GM19468 (cell line): ENCODE measurements around the gene ZBTB49.
"Not testable (repeated sequence)": the region's sequence is repeated elsewhere in the genome, so short reads cannot be mapped to it uniquely, and the experiment has no call there.

Source experiments
- ATAC-seq: cut with Tn5 transposase; IDR thresholded peaks from one replicate; pipeline ENCODE4 v1.9.1; 2021; ENCODE audit warnings: mild to moderate bottlenecking, moderate library complexity, moderate number of reproducible peaks; ENCODE audit not compliant: unreplicated experiment; ENCODE audit errors: extremely low read depth

The ZBTB49 gene

GRCh38 chr4:4348585-4348984 lies 58.5 kb downstream of the ZBTB49 start:
- ATAC-seq, result not testable (repeated sequence)

DNA sequence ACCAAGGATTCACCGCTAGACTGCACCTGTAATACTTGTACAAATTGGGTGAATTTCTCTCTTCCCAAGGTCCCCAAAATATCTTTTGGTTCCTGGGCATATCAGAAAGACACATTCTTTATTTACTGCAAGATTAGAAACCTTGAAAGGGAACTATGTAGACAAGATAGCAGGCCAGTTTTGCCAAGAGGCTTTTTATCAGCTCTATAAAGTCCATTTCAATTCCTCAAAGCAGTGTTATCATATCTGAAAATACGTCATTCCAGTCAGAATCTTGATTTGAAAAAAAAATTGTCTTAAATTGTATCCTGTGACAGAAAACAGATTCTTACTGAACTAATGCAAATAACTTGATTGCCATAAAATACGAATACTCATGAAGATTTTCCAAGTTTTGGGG lies 59.8 kb downstream of the ZBTB49 start:
- no peak for ATAC-seq

GRCh38 chr4:4350909-4351308 lies 60.9 kb downstream of the ZBTB49 start:
- no peak for ATAC-seq

- ATAC-seq, result no peak
Observed at GRCh38 chr4:4355302-4355701, 65.3 kb downstream of the ZBTB49 start.

- no peak for ATAC-seq
Observed at GRCh38 chr4:4356106-4357041, 66.3 kb downstream of the ZBTB49 start.

GRCh38 chr4:4358093-4358854 lies 68.2 kb downstream of the ZBTB49 start:
- no peak for ATAC-seq

DNA sequence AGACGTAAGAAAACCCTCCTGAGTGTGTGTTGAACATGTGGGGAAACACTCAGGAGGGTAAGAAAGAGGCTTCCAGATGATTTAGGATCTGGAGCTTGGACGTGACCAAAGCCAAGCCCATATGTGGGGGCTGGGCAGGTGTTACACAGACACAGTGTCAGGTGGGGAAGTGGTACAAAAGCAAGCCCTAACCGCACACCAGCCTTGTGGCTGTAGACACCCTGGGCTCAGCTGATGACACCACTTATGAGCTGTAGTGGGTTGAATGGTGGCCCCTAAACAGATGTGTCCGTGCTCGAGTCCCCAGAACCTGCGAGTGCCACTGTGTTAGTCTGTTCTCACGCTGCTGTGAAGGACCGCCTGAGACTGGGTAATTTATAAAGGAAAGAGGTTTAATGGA lies 71.8 kb downstream of the ZBTB49 start:
- ATAC-seq, result no peak

DNA sequence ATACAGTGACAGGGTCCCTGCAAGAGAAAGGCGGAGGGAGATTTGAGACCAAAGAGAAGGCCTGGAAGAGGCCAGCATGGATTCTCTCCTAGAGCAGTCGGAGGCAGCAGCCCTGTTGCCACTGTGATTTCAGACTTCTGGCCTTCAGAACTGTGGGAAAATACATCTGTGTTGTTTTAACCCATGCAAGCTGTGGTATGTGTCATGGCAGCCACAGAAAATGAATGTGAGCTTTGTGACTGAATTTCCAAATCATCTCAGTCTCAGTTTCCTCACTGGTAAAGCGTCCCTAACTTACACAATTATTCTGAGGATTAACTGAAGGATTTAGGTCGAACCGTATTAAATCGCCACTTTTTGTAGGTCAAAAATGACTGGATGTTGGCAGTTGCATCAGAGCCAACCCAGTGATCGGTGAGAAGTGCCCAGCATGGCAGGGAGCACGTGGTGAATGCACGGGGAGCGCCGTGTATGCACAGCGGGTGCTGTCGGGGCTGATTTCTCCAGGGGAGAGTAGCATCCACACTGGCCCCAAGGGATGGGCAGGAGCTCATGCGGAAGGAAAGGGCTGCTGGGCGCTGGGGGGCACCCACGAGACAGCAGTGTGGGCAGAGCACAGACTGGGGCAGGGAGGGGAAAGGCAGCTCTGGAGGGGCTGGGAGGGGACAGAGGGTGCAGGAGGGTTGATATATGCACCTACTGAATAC lies 73.1 kb downstream of the ZBTB49 start:
- ATAC-seq, result no peak

DNA sequence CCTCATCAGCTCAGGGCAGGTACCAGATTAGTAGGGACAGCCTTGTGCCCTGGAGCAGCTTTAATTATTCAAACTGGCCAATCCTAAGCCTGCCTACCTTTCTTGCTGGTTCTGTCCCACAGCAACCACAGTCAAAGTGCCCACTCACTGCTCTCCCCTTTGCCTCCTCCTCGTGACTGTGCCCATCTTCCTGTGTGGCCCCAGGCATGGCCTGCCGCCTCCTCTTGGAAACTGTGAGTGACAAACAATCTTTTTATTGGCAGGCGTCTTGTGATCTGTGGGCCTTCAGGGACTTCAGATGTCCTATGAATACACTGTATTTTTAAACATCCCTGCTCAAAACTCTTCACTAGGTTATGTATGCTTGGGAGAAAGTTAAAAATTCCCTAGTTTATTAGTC lies 74.0 kb downstream of the ZBTB49 start:
- ATAC-seq, result no peak

DNA sequence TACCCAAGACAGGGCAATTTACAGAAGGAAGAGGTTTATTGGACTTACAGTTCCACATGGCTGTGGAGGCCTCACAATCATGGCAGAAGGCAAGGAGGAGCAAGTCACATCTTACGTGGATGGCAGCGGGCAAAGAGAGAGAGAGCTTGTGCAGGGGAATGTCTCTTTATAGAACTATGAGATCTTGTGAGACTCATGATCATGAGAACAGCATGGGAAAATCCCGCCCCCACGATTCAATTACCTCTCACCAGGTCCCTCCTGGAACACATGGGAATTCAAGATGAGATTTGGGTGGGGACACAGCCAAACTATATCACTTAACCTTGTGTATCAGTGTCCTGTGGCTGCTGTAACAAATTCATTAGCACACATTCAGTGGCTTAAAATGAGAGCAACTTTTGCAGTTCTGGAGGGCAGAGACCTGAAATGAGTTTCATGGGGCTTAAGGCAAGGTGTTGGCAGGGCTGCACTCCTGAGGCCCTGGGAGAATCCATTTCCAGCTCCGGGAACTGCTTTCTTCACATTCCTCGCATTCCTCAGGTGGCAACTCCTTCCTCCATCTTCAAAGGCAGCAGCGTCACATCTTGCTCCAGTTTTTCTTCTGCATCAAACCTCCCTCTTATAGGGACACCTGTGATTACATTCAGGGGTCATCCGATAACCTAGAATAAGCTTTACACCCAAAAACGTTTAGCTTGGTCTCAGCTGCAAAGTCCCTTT lies 74.6 kb downstream of the ZBTB49 start:
- ATAC-seq, result no peak

DNA sequence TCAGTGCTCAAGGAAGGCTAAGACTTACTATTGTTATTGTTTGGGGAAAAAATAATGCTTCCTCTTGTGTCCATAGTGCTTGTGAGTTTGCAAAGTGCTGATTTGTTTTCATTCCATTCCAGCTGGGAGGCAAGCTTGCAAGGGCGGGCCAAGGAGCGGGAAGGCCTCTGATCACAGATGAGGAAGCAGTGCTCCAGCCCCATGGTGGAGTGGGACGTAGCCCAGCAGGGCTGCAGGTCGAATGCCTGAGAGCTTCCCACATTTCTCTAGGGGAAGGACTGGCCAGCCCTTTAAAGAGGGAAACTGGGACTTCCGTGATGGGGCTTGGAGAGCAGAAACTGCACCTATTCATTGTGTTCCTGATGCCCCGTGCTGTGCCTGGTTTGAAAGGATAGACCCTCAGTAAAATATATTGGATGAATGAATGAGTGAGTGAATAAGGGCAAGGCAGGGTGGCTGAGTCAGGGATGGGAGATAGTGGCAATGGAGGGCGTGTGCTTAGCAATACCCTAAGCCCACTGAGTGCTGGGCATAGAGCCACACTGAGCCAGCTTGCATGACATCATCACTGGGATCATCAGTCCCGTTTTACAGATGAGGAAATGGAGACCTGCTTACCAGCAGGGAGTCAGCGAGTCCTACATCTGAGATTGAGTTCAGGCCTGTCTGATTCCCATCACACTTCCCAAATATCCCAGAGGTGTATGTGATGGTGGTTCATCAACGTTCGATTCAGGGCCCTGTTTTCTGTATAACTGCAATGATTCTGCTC lies 78.9 kb downstream of the ZBTB49 start:
- ATAC-seq, result no peak
